Lower leg skin (tissue), 4 donors: ENCODE results near the gene APMAP. TPM values are rescaled to one million over a fixed set of nuclear protein-coding genes. Genes with fewer than 3 reads are reported as not detected.
"Not testable (repeated sequence)": the region's sequence is repeated elsewhere in the genome, so short reads cannot be mapped to it uniquely, and the experiment has no call there.

Source experiments
- DNase-seq, 2 donors: peaks; one replicate each; pipeline ENCODE4 v3.0.0-alpha.2; 2019; ENCODE audit warnings: low spot score in 2 of 2
- H3K4me3 ChIP-seq: fragments of 200-600 bp; sonication (generic); 2 replicates; pipeline ENCODE4 v1.5.1; 2017; ENCODE audit warnings: mild to moderate bottlenecking, low read depth; ENCODE audit not compliant: poor library complexity, severe bottlenecking
- CTCF ChIP-seq, 3 donors: fragments of 450-650 bp; IDR thresholded peaks; one replicate each; pipeline ENCODE4 v1.5.1; 2016; ENCODE audit warnings: antibody characterized with exemption in 3 of 3, mild to moderate bottlenecking in 3 of 3, moderate library complexity in 2 of 3
- POLR2A ChIP-seq, 2 donors: fragments of 450-650 bp; IDR thresholded peaks; one replicate each; pipeline ENCODE4 v1.6.1; 2016 to 2017; ENCODE audit warnings: antibody characterized with exemption in 2 of 2, mild to moderate bottlenecking in 1 of 2, moderate library complexity in 1 of 2
- WGBS, 2 donors: methylation state at CpG; one replicate each; pipeline ENCODE4 v1.1.5; 2018; 5-methylcytosine and 5-hydroxymethylcytosine counted together
- intact Hi-C: fragments of 100-400 bp; cut with DNase I; formaldehyde crosslinking; loops from one replicate; pipeline ENCODE4 v1.15.0; 2023; ENCODE audit warnings: low total_unique reads
- total RNA-seq, 4 donors: library from RNA; depleted of rRNA; stranded (reverse); fragments of >200 nt; gene quantifications; one replicate each; pipeline ENCODE4 v1.1.0, GENCODE V29; 2016

APMAP gene
- total RNA-seq, 4 donors from 2014 or later = 34.4 to 88.7 (median 52.6) TPM

GRCh38 chr20:25003002-25003401 lies 10.5 kb upstream of the APMAP start:
- 74 to 94% methylated on average over 1 of the region's 1 CpG for WGBS, 2 donors
- TF ChIP-seq CTCF (IDR thresholded peaks at IDR 0.05) (no peak), POLR2A (IDR thresholded peaks at IDR 0.05) (no peak)
- H3K4me3 ChIP-seq = no peak overlapping the region
- intact Hi-C loops = no loop called here
- DNase-seq = no peak

GRCh38 chr20:25001323-25001722 lies 8.8 kb upstream of the APMAP start:
- H3K4me3 ChIP-seq, DNase-seq, intact Hi-C loops: not testable (repeated sequence)
- WGBS, 2 donors = 95 to 98% methylated on average over 4 of the region's 4 CpGs

GRCh38 chr20:25000268-25000801 lies 7.8 kb upstream of the APMAP start:
- 17 to 22% methylated on average over 4 of the region's 4 CpGs for WGBS, 2 donors
- intact Hi-C loops = no loop called here
- DNase-seq = peak; percentile 90 to 96
- H3K4me3 ChIP-seq = no peak overlapping the region
- TF ChIP-seq CTCF (IDR thresholded peaks at IDR 0.05) = no peak
- TF ChIP-seq POLR2A (IDR thresholded peaks at IDR 0.05) = no peak

GRCh38 chr20:24999568-24999967 lies 7.0 kb upstream of the APMAP start:
- intact Hi-C loops = loop anchor here (10.0 kb wide), 2 partner anchors 395 to 695 kb away; partner anchors contain the start of genes ABHD12 and ZNF337
- TF ChIP-seq POLR2A (IDR thresholded peaks at IDR 0.05) = no peak
- TF ChIP-seq CTCF (IDR thresholded peaks at IDR 0.05) = no peak
- 78 to 84% methylated on average over 4 of the region's 4 CpGs for WGBS, 2 donors
- peak in 1 of 2 donors; percentile 74 for DNase-seq
- no peak overlapping the region for H3K4me3 ChIP-seq

- TF ChIP-seq CTCF (IDR thresholded peaks at IDR 0.05) = no peak
- no peak for TF ChIP-seq POLR2A (IDR thresholded peaks at IDR 0.05)
- DNase-seq = peak; percentile 15 to 83
- WGBS, 2 donors = 80 to 86% methylated on average over 12 of the region's 12 CpGs
- intact Hi-C loops = loop anchor here (10.0 kb wide), 2 partner anchors 396 to 696 kb away; partner anchors contain the start of genes ABHD12 and ZNF337
- no peak overlapping the region for H3K4me3 ChIP-seq
These were observed 6.3 kb upstream of the APMAP start for GRCh38 chr20:24998631-24999445.

GRCh38 chr20:24998121-24998520 lies 5.6 kb upstream of the APMAP start:
- WGBS, 2 donors = 57 to 66% methylated on average over 3 of the region's 3 CpGs
- no peak overlapping the region for H3K4me3 ChIP-seq
- TF ChIP-seq CTCF (IDR thresholded peaks at IDR 0.05) (no peak), POLR2A (IDR thresholded peaks at IDR 0.05) (no peak)
- DNase-seq = peak in 1 of 2 donors; percentile 70
- intact Hi-C loops = loop anchor here (10.0 kb wide), 2 partner anchors 397 to 697 kb away; partner anchors contain the start of genes ABHD12 and ZNF337
